ENCODE data around the gene ZNF425. TPM values are rescaled to one million over a fixed set of nuclear protein-coding genes. Genes with fewer than 3 reads are reported as not detected.

The ZNF425 gene
- total and polyA plus RNA-seq, 9 of the 15 experiments (the other 6 are each of a cell fraction or from before 2014, with no cell fraction given): 0.03 to 0.89 (median 0.54) TPM

DNA sequence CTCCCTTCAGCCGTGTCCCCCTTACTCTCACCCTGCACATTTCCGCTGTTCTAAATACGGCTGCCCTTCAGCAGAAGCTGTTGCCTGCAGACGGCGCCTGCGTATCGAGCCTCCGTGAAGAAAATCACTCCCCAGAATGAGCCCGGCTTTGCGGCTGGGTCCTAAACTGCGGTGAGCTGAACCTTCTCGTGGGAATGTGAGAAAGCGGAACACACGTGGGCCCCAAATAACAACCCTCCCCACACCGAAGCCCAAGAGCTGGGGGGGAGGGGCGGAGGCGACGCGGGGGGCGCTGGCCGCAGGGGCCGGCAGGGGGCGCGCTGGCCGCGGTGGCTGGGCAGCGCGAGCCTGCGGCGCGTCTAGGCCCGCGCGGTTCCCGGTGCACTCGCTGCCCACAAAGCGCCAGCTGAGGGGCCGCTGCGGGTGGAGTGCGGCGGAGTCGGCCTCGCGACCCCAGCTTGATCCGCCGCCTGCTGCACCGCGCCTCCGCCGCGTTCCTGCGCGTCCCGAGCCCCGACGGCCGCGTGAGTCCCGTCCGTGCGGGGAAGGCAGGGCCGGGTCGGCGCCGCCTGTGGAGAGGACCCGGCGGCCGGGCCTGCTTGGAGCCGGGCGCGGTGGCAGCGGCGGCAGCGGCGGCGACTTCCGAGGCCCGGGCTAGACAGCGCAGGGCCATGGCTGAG lies 21.1 kb upstream of the ZNF425 start, which contains the start of gene ZNF398 (continued):
- no peak for TF ChIP-seq RBM22 (IDR thresholded peaks at IDR 0.05; ENCODE audit: low read depth, low read length, poor library complexity, severe bottlenecking)
- TF ChIP-seq, protein P1, sequence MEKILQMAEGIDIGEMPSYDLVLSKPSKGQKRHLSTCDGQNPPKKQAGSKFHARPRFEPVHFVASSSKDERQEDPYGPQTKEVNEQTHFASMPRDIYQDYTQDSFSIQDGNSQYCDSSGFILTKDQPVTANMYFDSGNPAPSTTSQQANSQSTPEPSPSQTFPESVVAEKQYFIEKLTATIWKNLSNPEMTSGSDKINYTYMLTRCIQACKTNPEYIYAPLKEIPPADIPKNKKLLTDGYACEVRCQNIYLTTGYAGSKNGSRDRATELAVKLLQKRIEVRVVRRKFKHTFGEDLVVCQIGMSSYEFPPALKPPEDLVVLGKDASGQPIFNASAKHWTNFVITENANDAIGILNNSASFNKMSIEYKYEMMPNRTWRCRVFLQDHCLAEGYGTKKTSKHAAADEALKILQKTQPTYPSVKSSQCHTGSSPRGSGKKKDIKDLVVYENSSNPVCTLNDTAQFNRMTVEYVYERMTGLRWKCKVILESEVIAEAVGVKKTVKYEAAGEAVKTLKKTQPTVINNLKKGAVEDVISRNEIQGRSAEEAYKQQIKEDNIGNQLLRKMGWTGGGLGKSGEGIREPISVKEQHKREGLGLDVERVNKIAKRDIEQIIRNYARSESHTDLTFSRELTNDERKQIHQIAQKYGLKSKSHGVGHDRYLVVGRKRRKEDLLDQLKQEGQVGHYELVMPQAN (IDR thresholded peaks at IDR 0.05; ENCODE audit: borderline replicate concordance): peak; percentile 85; the same call in 1 of the 2 replicates
- TF ChIP-seq LEF1 (IDR thresholded peaks at IDR 0.05): peak; percentile 82
- TF ChIP-seq ZNF217 (CRISPR knock-in tag; IDR thresholded peaks at IDR 0.05): no peak
- TF ChIP-seq ZNF274 (IDR thresholded peaks at IDR 0.05; ENCODE audit: borderline replicate concordance, low read depth, low read length): no peak
- TF ChIP-seq JUN (IDR thresholded peaks at IDR 0.05; ENCODE audit: borderline replicate concordance, low read depth, low read length): no peak
- no peak for TF ChIP-seq JUN (CRISPR knock-in tag; IDR thresholded peaks at IDR 0.05; ENCODE audit: borderline replicate concordance)
- no peak for TF ChIP-seq SRSF1 (IDR thresholded peaks at IDR 0.05; ENCODE audit: low read depth, low read length)
- no peak for TF ChIP-seq DMBX1 (CRISPR knock-in tag; IDR thresholded peaks at IDR 0.05; ENCODE audit: borderline replicate concordance)
- peak; percentile 72 for TF ChIP-seq GABPA (tag; conservative IDR thresholded peaks at IDR 0.05; ENCODE audit: low read depth)
- TF ChIP-seq MIER1 (IDR thresholded peaks at IDR 0.05; ENCODE audit: low read depth): 0 out of 2 replicates have a peak, but pooled peaks have one; percentile 71
- TF ChIP-seq ZNF263 (CRISPR knock-in tag; IDR thresholded peaks at IDR 0.05; ENCODE audit: borderline replicate concordance): peak; percentile 59; the same call in 1 of the 2 replicates
- no peak for TF ChIP-seq GTF2A2 (tag; IDR thresholded peaks at IDR 0.05)
- no peak for TF ChIP-seq SMAD2 (IDR thresholded peaks at IDR 0.05; ENCODE audit: low read depth, low read length)
- TF ChIP-seq ZNF134 (CRISPR knock-in tag; conservative IDR thresholded peaks at IDR 0.05): no peak
- TF ChIP-seq NFATC3 (IDR thresholded peaks at IDR 0.05): peak; percentile 78; the same call in 1 of the 2 replicates
- no peak for TF ChIP-seq HIVEP1 (CRISPR knock-in tag; IDR thresholded peaks at IDR 0.05)
- TF ChIP-seq EHMT2 (IDR thresholded peaks at IDR 0.05): no peak
- 0 out of 2 replicates have a peak, but pooled peaks have one; percentile 41 for TF ChIP-seq HSF4 (CRISPR knock-in tag; IDR thresholded peaks at IDR 0.05; ENCODE audit: borderline replicate concordance)
- no peak for TF ChIP-seq IRF2 (CRISPR knock-in tag; IDR thresholded peaks at IDR 0.05)
- TF ChIP-seq ZNF766 (CRISPR knock-in tag; conservative IDR thresholded peaks at IDR 0.05): peak; percentile 59; the same call in 1 of the 2 replicates
- no peak for TF ChIP-seq PHB (CRISPR knock-in tag; IDR thresholded peaks at IDR 0.05)
- TF ChIP-seq ID3 (CRISPR knock-in tag; IDR thresholded peaks at IDR 0.05): no peak
- TF ChIP-seq ID3 (tag; IDR thresholded peaks at IDR 0.05): peak; percentile 84
- no peak for TF ChIP-seq SNRNP70 (optimal IDR thresholded peaks at IDR 0.05; ENCODE audit: low read depth, low read length)
- TF ChIP-seq GTF2F1 (IDR thresholded peaks at IDR 0.05; ENCODE audit: low read depth, low read length): no peak
- TF ChIP-seq RBM39 (optimal IDR thresholded peaks at IDR 0.05; ENCODE audit: low read depth, low read length): peak; percentile 68
- TF ChIP-seq, protein P2, sequence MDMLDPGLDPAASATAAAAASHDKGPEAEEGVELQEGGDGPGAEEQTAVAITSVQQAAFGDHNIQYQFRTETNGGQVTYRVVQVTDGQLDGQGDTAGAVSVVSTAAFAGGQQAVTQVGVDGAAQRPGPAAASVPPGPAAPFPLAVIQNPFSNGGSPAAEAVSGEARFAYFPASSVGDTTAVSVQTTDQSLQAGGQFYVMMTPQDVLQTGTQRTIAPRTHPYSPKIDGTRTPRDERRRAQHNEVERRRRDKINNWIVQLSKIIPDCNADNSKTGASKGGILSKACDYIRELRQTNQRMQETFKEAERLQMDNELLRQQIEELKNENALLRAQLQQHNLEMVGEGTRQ (CRISPR knock-in tag; IDR thresholded peaks at IDR 0.05): peak; percentile 24; the same call in 1 of the 2 replicates

All from K562 (cell line).